ENCODE data around the gene CCP110. TPM values are rescaled to one million over a fixed set of nuclear protein-coding genes. Genes with fewer than 3 reads are reported as not detected.

The CCP110 gene
- total RNA-seq, 1 donor from 2014 or later: 25.5 TPM

GRCh38 chr16:19548144-19548543 lies 24.4 kb downstream of the CCP110 start:
- Mint-ChIP-seq H3K4me1 (ENCODE audit: low read depth) (no peaks in the 10 kb centered on the region), H3K36me3 (ENCODE audit: insufficient read depth) (peaks cover 12% of the 10 kb centered on the region), H3K9me3 (ENCODE audit: low read depth) (peaks cover 6% of the 10 kb centered on the region), H3K4me3 (ENCODE audit: low read depth) (no peak overlapping the region), H3K27me3 (no peaks in the 10 kb centered on the region), H3K27ac (no peak overlapping the region)
- no peak for DNase-seq (ENCODE audit: low spot score, unreplicated experiment)
- TF ChIP-seq CTCF (IDR thresholded peaks at IDR 0.05; ENCODE audit: unreplicated experiment): no peak

GRCh38 chr16:19549673-19550072 lies 25.9 kb downstream of the CCP110 start:
- no peak overlapping the region for H3K27ac Mint-ChIP-seq
- H3K9me3 Mint-ChIP-seq (ENCODE audit: low read depth): no peaks in the 10 kb centered on the region
- no peaks in the 10 kb centered on the region for H3K36me3 Mint-ChIP-seq (ENCODE audit: insufficient read depth)
- H3K4me3 Mint-ChIP-seq (ENCODE audit: low read depth): no peak overlapping the region
- H3K4me1 Mint-ChIP-seq (ENCODE audit: low read depth): no peaks in the 10 kb centered on the region
- no peak for DNase-seq (ENCODE audit: low spot score, unreplicated experiment)
- H3K27me3 Mint-ChIP-seq: no peaks in the 10 kb centered on the region
- no peak for TF ChIP-seq CTCF (IDR thresholded peaks at IDR 0.05; ENCODE audit: unreplicated experiment)

GRCh38 chr16:19555186-19555937 lies 31.6 kb downstream of the CCP110 start, which contains the start of gene VPS35L:
TSS of gene VPS35L (plus strand) at chr16:19555703. CDS start at chr16:19555730, 27 bp downstream.
- Mint-ChIP-seq H3K4me1 (ENCODE audit: low read depth) (peaks cover 6% of the 10 kb centered on the region), H3K9me3 (ENCODE audit: low read depth) (no peaks in the 10 kb centered on the region), H3K27ac (peak within 1 kb of the TSS; percentile 97), H3K36me3 (ENCODE audit: insufficient read depth) (no peaks in the 10 kb centered on the region), H3K27me3 (no peaks in the 10 kb centered on the region), H3K4me3 (ENCODE audit: low read depth) (peak within 1 kb of the TSS; percentile 87)
- TF ChIP-seq CTCF (IDR thresholded peaks at IDR 0.05; ENCODE audit: unreplicated experiment): peak; percentile 77
- DNase-seq (ENCODE audit: low spot score, unreplicated experiment): peak; percentile 98

DNA sequence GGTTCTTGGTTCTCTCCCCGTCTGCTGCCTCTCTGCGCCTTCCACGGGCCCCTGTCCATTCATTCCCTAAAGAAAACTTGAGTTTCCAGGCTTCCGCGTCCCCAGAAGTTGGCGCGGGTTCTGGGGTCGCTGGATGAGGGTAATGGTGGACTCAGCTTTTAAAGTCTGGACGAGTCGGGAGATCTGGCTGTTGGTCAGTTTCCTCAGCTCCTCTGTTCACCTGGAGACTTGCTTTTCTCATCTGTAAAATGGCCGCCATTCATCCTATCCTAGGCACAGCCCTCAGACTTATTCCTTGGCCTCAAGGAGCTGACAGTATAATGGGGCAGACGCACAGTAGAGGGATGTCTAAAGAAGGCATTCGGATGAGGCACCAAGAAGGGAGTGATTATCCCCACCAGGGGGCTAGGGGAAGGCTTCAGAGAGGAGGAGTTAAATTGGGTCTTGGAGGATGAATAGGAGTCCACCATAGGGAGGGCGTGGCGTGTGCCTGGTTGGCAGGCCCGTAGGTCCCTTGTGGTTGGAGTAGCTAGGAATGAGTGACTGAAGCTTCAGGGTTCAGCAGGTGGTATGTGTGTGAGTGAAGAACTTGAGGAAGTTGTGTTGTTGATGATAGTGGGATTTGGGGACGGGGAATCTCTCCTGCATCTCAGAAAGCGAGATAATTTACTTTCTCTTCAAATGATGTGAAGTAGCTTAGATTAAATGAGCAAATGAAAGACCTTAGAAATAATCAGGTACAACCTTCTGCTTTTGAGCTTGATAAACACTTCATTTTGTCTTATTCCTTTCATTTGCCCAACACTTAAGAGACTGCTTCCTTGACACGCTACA lies 32.4 kb downstream of the CCP110 start:
- peak; percentile 44 for TF ChIP-seq CTCF (IDR thresholded peaks at IDR 0.05; ENCODE audit: unreplicated experiment)
- Mint-ChIP-seq H3K4me3 (ENCODE audit: low read depth) (peak overlapping the region; percentile 87), H3K36me3 (ENCODE audit: insufficient read depth) (no peaks in the 10 kb centered on the region), H3K27ac (peak overlapping the region; percentile 97), H3K27me3 (no peaks in the 10 kb centered on the region), H3K4me1 (ENCODE audit: low read depth) (peaks cover 6% of the 10 kb centered on the region), H3K9me3 (ENCODE audit: low read depth) (no peaks in the 10 kb centered on the region)
- peak; percentile 11 for DNase-seq (ENCODE audit: low spot score, unreplicated experiment)

DNA sequence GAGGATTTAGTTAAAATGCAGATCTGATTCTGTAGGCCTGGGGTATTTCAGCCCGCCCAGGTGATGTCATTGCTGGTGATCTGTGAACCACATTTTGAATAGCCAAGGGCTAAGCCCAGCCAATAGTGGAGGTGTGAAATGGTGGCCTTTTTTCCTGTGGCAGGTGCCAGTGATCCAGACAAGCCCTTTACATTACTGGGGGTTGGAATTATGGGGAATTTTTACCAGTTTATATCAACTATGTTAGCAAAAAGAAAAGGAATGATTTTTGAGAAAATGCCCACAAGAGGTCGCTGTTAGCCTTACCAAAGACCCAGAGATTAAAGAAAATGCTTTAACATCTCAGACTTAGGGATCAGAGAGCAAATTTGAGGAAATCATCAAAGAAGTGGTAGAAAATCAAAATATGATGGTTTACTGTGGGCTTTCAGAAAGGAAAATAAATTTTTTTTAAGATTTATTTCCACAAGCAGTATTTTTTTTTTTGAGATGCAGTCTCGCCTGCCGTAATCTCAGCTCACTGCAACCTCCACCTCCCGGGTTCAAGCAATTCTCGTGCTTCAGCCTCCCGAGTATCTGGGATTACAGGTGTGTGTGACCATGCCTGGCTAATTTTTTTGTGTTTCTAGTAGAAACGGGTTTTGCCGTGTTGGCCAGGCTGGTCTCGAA lies 35.6 kb downstream of the CCP110 start:
- Mint-ChIP-seq H3K4me1 (ENCODE audit: low read depth) (peaks cover 6% of the 10 kb centered on the region), H3K27ac (peak overlapping the region; percentile 45), H3K9me3 (ENCODE audit: low read depth) (peaks cover 5% of the 10 kb centered on the region), H3K4me3 (ENCODE audit: low read depth) (no peak overlapping the region), H3K36me3 (ENCODE audit: insufficient read depth) (peaks cover 9% of the 10 kb centered on the region), H3K27me3 (no peaks in the 10 kb centered on the region)
- no peak for DNase-seq (ENCODE audit: low spot score, unreplicated experiment)
- peak; percentile 80 for TF ChIP-seq CTCF (IDR thresholded peaks at IDR 0.05; ENCODE audit: unreplicated experiment)

Data from progenitor cell of endocrine pancreas (in vitro differentiated cells).